Spleen (tissue), 7 donors: ENCODE results near the gene ZNF804A.

Experiments used
- POLR2A ChIP-seq, 3 donors: fragments of 450-650 bp; IDR thresholded peaks; one replicate each; pipeline ENCODE4 v1.5.1; 2017; ENCODE audit warnings: antibody characterized with exemption in 3 of 3, mild to moderate bottlenecking in 1 of 3
- POLR2AphosphoS5 ChIP-seq, 3 donors: sonication (generic); formaldehyde crosslinking; IDR thresholded peaks; one replicate each; pipeline ENCODE4 v1.5.1; 2017; ENCODE audit warnings: antibody characterized with exemption in 3 of 3
- TF ChIP-seq, protein P1 (sequence below), 11 experiments: fragments of 200-600 bp in 7 of 11; fragments of 450-650 bp in 4 of 11; sonication (generic) in 4 of 11; IDR thresholded peaks in 8 of 11; conservative IDR thresholded peaks in 3 of 11; 1 replicate in 7 of 11; 2 replicates in 4 of 11; pipeline versions ENCODE4 v1.4.0 to v1.8.0; 2016 to 2021; ENCODE audit warnings: antibody characterized with exemption in 11 of 11, inconsistent platforms in 4 of 11, mild to moderate bottlenecking in 1 of 11
- donor health status: DM: no; HTN: no; CAD: no; lungs with moderate emphysema.
- donor health status: DM: no; HTN: no; CAD: no.
- donor health status: DM: no; HTN: no; CAD: no.

DNA sequence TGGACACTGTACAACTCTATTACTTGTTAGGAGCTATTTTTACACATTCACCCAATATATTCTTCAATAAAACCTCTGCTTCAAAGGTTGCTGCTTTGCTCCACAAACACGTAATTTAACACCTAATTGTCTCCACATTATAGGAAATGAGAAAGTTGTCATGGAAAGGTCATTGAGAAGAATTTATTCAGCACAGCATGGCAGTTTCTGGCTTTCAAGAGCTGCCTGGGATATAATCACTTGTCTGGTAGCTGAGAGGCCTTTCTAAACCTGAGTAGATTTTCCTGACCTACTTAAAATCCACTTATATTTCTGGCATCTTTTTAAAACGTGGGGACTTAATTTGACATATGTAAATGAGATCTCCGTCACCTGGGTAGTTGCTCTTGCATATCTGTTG, 216.1 kb downstream of the ZNF804A start:
- TF ChIP-seq POLR2A (IDR thresholded peaks at IDR 0.05) (no peak), POLR2AphosphoS5 (IDR thresholded peaks at IDR 0.05) (no peak)
- TF ChIP-seq, protein P1, sequence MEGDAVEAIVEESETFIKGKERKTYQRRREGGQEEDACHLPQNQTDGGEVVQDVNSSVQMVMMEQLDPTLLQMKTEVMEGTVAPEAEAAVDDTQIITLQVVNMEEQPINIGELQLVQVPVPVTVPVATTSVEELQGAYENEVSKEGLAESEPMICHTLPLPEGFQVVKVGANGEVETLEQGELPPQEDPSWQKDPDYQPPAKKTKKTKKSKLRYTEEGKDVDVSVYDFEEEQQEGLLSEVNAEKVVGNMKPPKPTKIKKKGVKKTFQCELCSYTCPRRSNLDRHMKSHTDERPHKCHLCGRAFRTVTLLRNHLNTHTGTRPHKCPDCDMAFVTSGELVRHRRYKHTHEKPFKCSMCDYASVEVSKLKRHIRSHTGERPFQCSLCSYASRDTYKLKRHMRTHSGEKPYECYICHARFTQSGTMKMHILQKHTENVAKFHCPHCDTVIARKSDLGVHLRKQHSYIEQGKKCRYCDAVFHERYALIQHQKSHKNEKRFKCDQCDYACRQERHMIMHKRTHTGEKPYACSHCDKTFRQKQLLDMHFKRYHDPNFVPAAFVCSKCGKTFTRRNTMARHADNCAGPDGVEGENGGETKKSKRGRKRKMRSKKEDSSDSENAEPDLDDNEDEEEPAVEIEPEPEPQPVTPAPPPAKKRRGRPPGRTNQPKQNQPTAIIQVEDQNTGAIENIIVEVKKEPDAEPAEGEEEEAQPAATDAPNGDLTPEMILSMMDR (IDR thresholded peaks at IDR 0.05 in 8 of 11, conservative IDR thresholded peaks at IDR 0.05 in 3 of 11): no peak
